HepG2 (cell line): ENCODE data around the gene GRB7. TPM values are rescaled to one million over a fixed set of nuclear protein-coding genes. Genes with fewer than 3 reads are reported as not detected.

Experiments
- GATA4 ChIP-seq: sonication (generic); IDR thresholded peaks from 2 replicates; pipeline ENCODE4 v1.6.1; 2016; ENCODE audit warnings: antibody characterized with exemption, low read depth, borderline replicate concordance
- NAIF1 ChIP-seq: sonication (generic); formaldehyde crosslinking; IDR thresholded peaks from 2 replicates; pipeline ENCODE4 v1.5.0; 2020; ENCODE audit warnings: mild to moderate bottlenecking, missing genetic modification reagents, borderline replicate concordance
- PTBP1 ChIP-seq: fragments of 200-400 bp; formaldehyde crosslinking; IDR thresholded peaks from 2 replicates; pipeline ENCODE4 v1.6.1; 2018; ENCODE audit warnings: low read length, low read depth; ENCODE audit not compliant: poor library complexity, severe bottlenecking
- SAFB2 ChIP-seq: sonication (generic); formaldehyde crosslinking; IDR thresholded peaks from 2 replicates; pipeline ENCODE4 v1.5.1; 2020; ENCODE audit warnings: missing genetic modification reagents, low read depth, mild to moderate bottlenecking, borderline replicate concordance
- SRSF4 ChIP-seq: fragments of 200-400 bp; formaldehyde crosslinking; IDR thresholded peaks from one replicate; pipeline ENCODE4 v1.6.1; 2018; ENCODE audit warnings: mild to moderate bottlenecking, low read depth, low read length, moderate library complexity; ENCODE audit not compliant: poor library complexity, severe bottlenecking
- TARDBP ChIP-seq: sonication (generic); formaldehyde crosslinking; IDR thresholded peaks from 2 replicates; pipeline ENCODE4 v1.8.0; 2022; ENCODE audit warnings: mild to moderate bottlenecking, missing genetic modification reagents
- ZMYM2 ChIP-seq: sonication (generic); formaldehyde crosslinking; IDR thresholded peaks from 2 replicates; pipeline ENCODE4 v1.8.0; 2022; ENCODE audit warnings: mild to moderate bottlenecking, missing genetic modification reagents
- ZNF256 ChIP-seq: sonication (generic); formaldehyde crosslinking; conservative IDR thresholded peaks from 2 replicates; pipeline ENCODE4 v1.4.0; 2020; ENCODE audit warnings: missing genetic modification reagents
- ZNF788 ChIP-seq: sonication (generic); formaldehyde crosslinking; IDR thresholded peaks from 2 replicates; pipeline ENCODE4 v1.5.0; 2020; ENCODE audit warnings: mild to moderate bottlenecking, missing genetic modification reagents, borderline replicate concordance
- polyA plus RNA-seq, 8 experiments: library from polyadenylated mRNA; depleted of rRNA in 3 of 8; stranded (reverse) in 7 of 8; unstranded in 1 of 8; fragments of >200 nt; fragmentation: Illumina TruSeq in 4 of 8; extraction: Trizol in 4 of 8; gene quantifications; 2 replicates each; pipeline versions ENCODE4 v1.2.1 to v1.2.3, GENCODE V29; 2011 to 2016; ENCODE audit warnings: low read depth in 4 of 8, missing spikeins in 1 of 8, mixed read lengths in 1 of 8; ENCODE audit not compliant: insufficient read depth in 1 of 8
- total RNA-seq, 5 experiments: library from RNA; depleted of rRNA; stranded (reverse); fragments of >200 nt; fragmentation: Illumina TruSeq; extraction: Trizol; gene quantifications; 2 replicates each; pipeline ENCODE4 v1.2.3, GENCODE V29; 2016; ENCODE audit warnings: low read depth in 1 of 5
- TF ChIP-seq, protein P1 (sequence below): sonication (generic); formaldehyde crosslinking; IDR thresholded peaks from 2 replicates; pipeline ENCODE4 v1.9.0; 2022; ENCODE audit warnings: missing genetic modification reagents, mild to moderate bottlenecking, borderline replicate concordance
- TF ChIP-seq, protein P2 (sequence below): sonication (generic); formaldehyde crosslinking; IDR thresholded peaks from 2 replicates; pipeline ENCODE4 v1.5.1; 2020; ENCODE audit warnings: mild to moderate bottlenecking, missing genetic modification reagents, moderate library complexity
- TF ChIP-seq, protein P3 (sequence below): sonication (generic); formaldehyde crosslinking; IDR thresholded peaks from 2 replicates; pipeline ENCODE4 v1.4.0; 2020; ENCODE audit warnings: mild to moderate bottlenecking, missing genetic modification reagents
- TF ChIP-seq, protein P4 (sequence below): sonication (generic); formaldehyde crosslinking; IDR thresholded peaks from 2 replicates; pipeline ENCODE4 v1.8.0; 2023; ENCODE audit warnings: mild to moderate bottlenecking, missing genetic modification reagents
- TF ChIP-seq, protein P5 (sequence below): sonication (generic); formaldehyde crosslinking; conservative IDR thresholded peaks from 2 replicates; pipeline ENCODE4 v1.4.0; 2020; ENCODE audit warnings: mild to moderate bottlenecking, missing genetic modification reagents, moderate library complexity

The GRB7 gene
- total and polyA plus RNA-seq, 2 of the 13 experiments (the other 11 are each of a cell fraction or from before 2014, with no cell fraction given) = 60.2 to 77.7 TPM

DNA sequence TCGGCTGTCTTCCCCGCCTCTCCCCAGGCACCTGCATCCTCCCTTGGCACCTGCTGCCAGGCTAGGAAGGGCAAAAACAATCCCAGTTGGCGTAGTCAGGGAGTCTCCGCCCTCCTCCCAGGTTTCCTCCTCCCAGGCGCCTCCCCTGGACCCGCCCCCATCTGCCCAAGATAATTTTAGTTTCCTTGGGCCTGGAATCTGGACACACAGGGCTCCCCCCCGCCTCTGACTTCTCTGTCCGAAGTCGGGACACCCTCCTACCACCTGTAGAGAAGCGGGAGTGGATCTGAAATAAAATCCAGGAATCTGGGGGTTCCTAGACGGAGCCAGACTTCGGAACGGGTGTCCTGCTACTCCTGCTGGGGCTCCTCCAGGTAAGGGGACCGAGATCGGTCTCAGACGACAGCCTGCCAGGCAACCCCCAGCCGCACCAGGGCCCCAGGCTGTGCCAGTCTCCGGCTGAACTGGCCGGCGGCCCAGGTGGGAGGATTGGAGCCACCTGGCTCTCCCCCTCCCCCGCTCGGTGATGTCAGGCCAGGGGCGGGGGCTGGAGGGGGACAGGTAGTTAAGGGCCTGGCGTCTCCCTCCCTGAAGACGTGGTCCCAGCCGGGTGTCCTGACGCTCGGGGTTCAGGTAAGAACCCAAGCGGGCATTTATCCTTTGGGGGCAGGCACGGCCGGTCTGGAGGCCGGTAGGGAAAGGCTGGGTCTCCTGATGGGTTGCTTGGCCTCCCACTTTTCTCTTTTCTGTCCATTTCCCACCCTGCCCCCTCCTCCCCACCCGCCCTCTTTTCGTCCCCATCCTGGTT, at the start of gene GRB7 (continued):
- TF ChIP-seq, protein P1, sequence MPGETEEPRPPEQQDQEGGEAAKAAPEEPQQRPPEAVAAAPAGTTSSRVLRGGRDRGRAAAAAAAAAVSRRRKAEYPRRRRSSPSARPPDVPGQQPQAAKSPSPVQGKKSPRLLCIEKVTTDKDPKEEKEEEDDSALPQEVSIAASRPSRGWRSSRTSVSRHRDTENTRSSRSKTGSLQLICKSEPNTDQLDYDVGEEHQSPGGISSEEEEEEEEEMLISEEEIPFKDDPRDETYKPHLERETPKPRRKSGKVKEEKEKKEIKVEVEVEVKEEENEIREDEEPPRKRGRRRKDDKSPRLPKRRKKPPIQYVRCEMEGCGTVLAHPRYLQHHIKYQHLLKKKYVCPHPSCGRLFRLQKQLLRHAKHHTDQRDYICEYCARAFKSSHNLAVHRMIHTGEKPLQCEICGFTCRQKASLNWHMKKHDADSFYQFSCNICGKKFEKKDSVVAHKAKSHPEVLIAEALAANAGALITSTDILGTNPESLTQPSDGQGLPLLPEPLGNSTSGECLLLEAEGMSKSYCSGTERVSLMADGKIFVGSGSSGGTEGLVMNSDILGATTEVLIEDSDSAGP (CRISPR knock-in tag) = peak; percentile 86
- TF ChIP-seq, protein P2, sequence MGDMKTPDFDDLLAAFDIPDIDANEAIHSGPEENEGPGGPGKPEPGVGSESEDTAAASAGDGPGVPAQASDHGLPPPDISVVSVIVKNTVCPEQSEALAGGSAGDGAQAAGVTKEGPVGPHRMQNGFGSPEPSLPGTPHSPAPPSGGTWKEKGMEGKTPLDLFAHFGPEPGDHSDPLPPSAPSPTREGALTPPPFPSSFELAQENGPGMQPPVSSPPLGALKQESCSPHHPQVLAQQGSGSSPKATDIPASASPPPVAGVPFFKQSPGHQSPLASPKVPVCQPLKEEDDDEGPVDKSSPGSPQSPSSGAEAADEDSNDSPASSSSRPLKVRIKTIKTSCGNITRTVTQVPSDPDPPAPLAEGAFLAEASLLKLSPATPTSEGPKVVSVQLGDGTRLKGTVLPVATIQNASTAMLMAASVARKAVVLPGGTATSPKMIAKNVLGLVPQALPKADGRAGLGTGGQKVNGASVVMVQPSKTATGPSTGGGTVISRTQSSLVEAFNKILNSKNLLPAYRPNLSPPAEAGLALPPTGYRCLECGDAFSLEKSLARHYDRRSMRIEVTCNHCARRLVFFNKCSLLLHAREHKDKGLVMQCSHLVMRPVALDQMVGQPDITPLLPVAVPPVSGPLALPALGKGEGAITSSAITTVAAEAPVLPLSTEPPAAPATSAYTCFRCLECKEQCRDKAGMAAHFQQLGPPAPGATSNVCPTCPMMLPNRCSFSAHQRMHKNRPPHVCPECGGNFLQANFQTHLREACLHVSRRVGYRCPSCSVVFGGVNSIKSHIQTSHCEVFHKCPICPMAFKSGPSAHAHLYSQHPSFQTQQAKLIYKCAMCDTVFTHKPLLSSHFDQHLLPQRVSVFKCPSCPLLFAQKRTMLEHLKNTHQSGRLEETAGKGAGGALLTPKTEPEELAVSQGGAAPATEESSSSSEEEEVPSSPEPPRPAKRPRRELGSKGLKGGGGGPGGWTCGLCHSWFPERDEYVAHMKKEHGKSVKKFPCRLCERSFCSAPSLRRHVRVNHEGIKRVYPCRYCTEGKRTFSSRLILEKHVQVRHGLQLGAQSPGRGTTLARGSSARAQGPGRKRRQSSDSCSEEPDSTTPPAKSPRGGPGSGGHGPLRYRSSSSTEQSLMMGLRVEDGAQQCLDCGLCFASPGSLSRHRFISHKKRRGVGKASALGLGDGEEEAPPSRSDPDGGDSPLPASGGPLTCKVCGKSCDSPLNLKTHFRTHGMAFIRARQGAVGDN (CRISPR knock-in tag) = peak; percentile 85
- TF ChIP-seq, protein P3, sequence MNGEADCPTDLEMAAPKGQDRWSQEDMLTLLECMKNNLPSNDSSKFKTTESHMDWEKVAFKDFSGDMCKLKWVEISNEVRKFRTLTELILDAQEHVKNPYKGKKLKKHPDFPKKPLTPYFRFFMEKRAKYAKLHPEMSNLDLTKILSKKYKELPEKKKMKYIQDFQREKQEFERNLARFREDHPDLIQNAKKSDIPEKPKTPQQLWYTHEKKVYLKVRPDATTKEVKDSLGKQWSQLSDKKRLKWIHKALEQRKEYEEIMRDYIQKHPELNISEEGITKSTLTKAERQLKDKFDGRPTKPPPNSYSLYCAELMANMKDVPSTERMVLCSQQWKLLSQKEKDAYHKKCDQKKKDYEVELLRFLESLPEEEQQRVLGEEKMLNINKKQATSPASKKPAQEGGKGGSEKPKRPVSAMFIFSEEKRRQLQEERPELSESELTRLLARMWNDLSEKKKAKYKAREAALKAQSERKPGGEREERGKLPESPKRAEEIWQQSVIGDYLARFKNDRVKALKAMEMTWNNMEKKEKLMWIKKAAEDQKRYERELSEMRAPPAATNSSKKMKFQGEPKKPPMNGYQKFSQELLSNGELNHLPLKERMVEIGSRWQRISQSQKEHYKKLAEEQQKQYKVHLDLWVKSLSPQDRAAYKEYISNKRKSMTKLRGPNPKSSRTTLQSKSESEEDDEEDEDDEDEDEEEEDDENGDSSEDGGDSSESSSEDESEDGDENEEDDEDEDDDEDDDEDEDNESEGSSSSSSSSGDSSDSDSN (CRISPR knock-in tag) = peak; percentile 74
- TF ChIP-seq PTBP1 = no peak
- TF ChIP-seq TARDBP (CRISPR knock-in tag) = peak; percentile 84
- TF ChIP-seq GATA4 = no peak; the same call in 1 of the 2 replicates
- TF ChIP-seq SRSF4 = no peak
- no peak for TF ChIP-seq ZMYM2 (CRISPR knock-in tag)
- TF ChIP-seq ZNF788 (CRISPR knock-in tag) = 0 out of 2 replicates have a peak, but pooled peaks have one; percentile 33
- TF ChIP-seq, protein P4, sequence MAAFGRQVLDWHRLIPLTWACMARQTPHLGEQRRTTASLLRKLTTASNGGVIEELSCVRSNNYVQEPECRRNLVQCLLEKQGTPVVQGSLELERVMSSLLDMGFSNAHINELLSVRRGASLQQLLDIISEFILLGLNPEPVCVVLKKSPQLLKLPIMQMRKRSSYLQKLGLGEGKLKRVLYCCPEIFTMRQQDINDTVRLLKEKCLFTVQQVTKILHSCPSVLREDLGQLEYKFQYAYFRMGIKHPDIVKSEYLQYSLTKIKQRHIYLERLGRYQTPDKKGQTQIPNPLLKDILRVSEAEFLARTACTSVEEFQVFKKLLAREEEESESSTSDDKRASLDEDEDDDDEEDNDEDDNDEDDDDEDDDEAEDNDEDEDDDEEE (CRISPR knock-in tag) = peak; percentile 95
- no peak; the same call in 1 of the 2 replicates for TF ChIP-seq NAIF1 (CRISPR knock-in tag)
- TF ChIP-seq ZNF256 (CRISPR knock-in tag) = no peak; the same call in 1 of the 2 replicates
- TF ChIP-seq, protein P5, sequence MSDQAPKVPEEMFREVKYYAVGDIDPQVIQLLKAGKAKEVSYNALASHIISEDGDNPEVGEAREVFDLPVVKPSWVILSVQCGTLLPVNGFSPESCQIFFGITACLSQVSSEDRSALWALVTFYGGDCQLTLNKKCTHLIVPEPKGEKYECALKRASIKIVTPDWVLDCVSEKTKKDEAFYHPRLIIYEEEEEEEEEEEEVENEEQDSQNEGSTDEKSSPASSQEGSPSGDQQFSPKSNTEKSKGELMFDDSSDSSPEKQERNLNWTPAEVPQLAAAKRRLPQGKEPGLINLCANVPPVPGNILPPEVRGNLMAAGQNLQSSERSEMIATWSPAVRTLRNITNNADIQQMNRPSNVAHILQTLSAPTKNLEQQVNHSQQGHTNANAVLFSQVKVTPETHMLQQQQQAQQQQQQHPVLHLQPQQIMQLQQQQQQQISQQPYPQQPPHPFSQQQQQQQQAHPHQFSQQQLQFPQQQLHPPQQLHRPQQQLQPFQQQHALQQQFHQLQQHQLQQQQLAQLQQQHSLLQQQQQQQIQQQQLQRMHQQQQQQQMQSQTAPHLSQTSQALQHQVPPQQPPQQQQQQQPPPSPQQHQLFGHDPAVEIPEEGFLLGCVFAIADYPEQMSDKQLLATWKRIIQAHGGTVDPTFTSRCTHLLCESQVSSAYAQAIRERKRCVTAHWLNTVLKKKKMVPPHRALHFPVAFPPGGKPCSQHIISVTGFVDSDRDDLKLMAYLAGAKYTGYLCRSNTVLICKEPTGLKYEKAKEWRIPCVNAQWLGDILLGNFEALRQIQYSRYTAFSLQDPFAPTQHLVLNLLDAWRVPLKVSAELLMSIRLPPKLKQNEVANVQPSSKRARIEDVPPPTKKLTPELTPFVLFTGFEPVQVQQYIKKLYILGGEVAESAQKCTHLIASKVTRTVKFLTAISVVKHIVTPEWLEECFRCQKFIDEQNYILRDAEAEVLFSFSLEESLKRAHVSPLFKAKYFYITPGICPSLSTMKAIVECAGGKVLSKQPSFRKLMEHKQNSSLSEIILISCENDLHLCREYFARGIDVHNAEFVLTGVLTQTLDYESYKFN (CRISPR knock-in tag) = peak; percentile 56
- TF ChIP-seq SAFB2 (CRISPR knock-in tag) = no peak
